B cell (primary cell): ENCODE measurements around the gene D2HGDH. TPM values are rescaled to one million over a fixed set of nuclear protein-coding genes. Genes with fewer than 3 reads are reported as not detected.

ENCODE experiments used
- ATAC-seq: fragments of 200-7000 bp; cut with Tn5 transposase; one replicate; pipeline ENCODE4 v1.10.0; 2021; ENCODE audit warnings: low read depth, mild to moderate bottlenecking, moderate number of reproducible peaks, moderate library complexity
- CTCF ChIA-PET: fragments of 350-600 bp; sonication (Branson Sonifier 250); formaldehyde crosslinking; loops from one replicate; lab custom pipeline; 2021; ENCODE audit warnings: antibody characterized with exemption, inconsistent platforms; lab: Charles Lee
- POLR2A ChIA-PET: fragments of 350-600 bp; sonication (Branson Sonifier 250); formaldehyde crosslinking; loops from one replicate; lab custom pipeline; 2021; ENCODE audit warnings: antibody characterized with exemption; lab: Charles Lee
- DNase-seq: peaks from one replicate; pipeline ENCODE4 v3.0.0; 2013
- H2AFZ ChIP-seq: 2 replicates; pipeline ENCODE4 v1.6.1; 2012; ENCODE audit warnings: mild to moderate bottlenecking, low read depth, low read length; ENCODE audit not compliant: insufficient read depth, poor library complexity, severe bottlenecking
- H3K27ac ChIP-seq, 2 donors: 1 replicate in 1 of 2; 2 replicates in 1 of 2; pipeline ENCODE4 v1.5.1; 2012 to 2013; ENCODE audit warnings: low read length in 2 of 2, mild to moderate bottlenecking in 2 of 2, moderate library complexity in 1 of 2
- H3K27me3 ChIP-seq, 4 experiments: fragments of 200-600 bp in 1 of 4; sonication (generic) in 1 of 4; replicated peaks in 1 of 4; 1 replicate in 2 of 4; 2 replicates in 2 of 4; pipeline versions ENCODE4 v1.6.1 to v1.7.0; 2013 to 2016; ENCODE audit warnings: low read length in 3 of 4, mild to moderate bottlenecking in 2 of 4, mixed read lengths in 1 of 4, moderate library complexity in 1 of 4; ENCODE audit not compliant: insufficient read depth in 4 of 4, control insufficient read depth in 3 of 4; ENCODE audit errors: control extremely low read depth in 1 of 4
- H3K36me3 ChIP-seq, 2 experiments: replicated peaks in 1 of 2; 1 replicate in 1 of 2; 2 replicates in 1 of 2; pipeline versions ENCODE4 v1.6.1 to v1.7.1; 2013; ENCODE audit warnings: low read length in 1 of 2; ENCODE audit not compliant: insufficient read depth in 2 of 2, control insufficient read depth in 1 of 2; ENCODE audit errors: control extremely low read depth in 1 of 2, extremely low read depth in 1 of 2
- H3K4me1 ChIP-seq, 2 donors: fragments of 200-600 bp in 1 of 2; sonication (generic) in 1 of 2; 1 replicate in 1 of 2; 2 replicates in 1 of 2; pipeline versions ENCODE4 v1.5.1 to v1.6.1; 2013 to 2017; ENCODE audit warnings: low read length in 2 of 2; ENCODE audit not compliant: control insufficient read depth in 2 of 2, insufficient read depth in 2 of 2
- H3K4me2 ChIP-seq: replicated peaks from 2 replicates; pipeline ENCODE3; 2012; ENCODE audit warnings: mild to moderate bottlenecking, low read depth, low read length; ENCODE audit not compliant: poor library complexity, severe bottlenecking
- H3K4me3 ChIP-seq, 5 experiments: fragments of 200-600 bp in 1 of 5; sonication (generic) in 1 of 5; 1 replicate in 3 of 5; 2 replicates in 2 of 5; pipeline versions ENCODE4 v1.5.1 to v1.7.0; 2011 to 2016; ENCODE audit warnings: low read length in 4 of 5, mild to moderate bottlenecking in 4 of 5, low read depth in 2 of 5, control low read depth in 1 of 5, moderate library complexity in 1 of 5; ENCODE audit not compliant: insufficient read depth in 1 of 5; ENCODE audit errors: control extremely low read depth in 1 of 5, extremely low read depth in 1 of 5
- H3K79me2 ChIP-seq: fragments of 200-600 bp; sonication (generic); one replicate; pipeline ENCODE4 v1.6.0; 2016; ENCODE audit warnings: low read length; ENCODE audit not compliant: control insufficient read depth, insufficient read depth
- H3K9ac ChIP-seq: fragments of 200-600 bp; sonication (generic); 2 replicates; pipeline ENCODE4 v1.6.1; 2017; ENCODE audit warnings: mild to moderate bottlenecking, low read length, moderate library complexity
- H3K9me3 ChIP-seq, 3 donors: one replicate each; pipeline versions ENCODE4 v1.6.1 to v1.7.1; 2013; ENCODE audit warnings: low read length in 2 of 3; ENCODE audit not compliant: control insufficient read depth in 2 of 3, insufficient read depth in 1 of 3; ENCODE audit errors: control extremely low read depth in 1 of 3
- H4K20me1 ChIP-seq: 2 replicates; pipeline ENCODE4 v1.6.0; 2012; ENCODE audit warnings: mild to moderate bottlenecking, low read length; ENCODE audit not compliant: insufficient read depth, control insufficient read depth, poor library complexity, severe bottlenecking
- H3K27ac Mint-ChIP-seq: one replicate; pipeline ENCODE4 v1.8.0; 2021; ENCODE audit warnings: mixed read lengths
- H3K27me3 Mint-ChIP-seq: one replicate; pipeline ENCODE4 v1.8.0; 2021; ENCODE audit warnings: mixed read lengths
- H3K4me1 Mint-ChIP-seq: one replicate; pipeline ENCODE4 v1.8.0; 2021; ENCODE audit warnings: mixed read lengths
- H3K4me3 Mint-ChIP-seq: one replicate; pipeline ENCODE4 v1.8.0; 2021; ENCODE audit warnings: mixed read lengths
- H3K9me3 Mint-ChIP-seq: one replicate; pipeline ENCODE4 v1.8.0; 2022; ENCODE audit warnings: mixed read lengths; ENCODE audit not compliant: insufficient read depth
- EZH2 ChIP-seq: IDR thresholded peaks from 2 replicates; pipeline ENCODE4 v1.6.1; 2012; ENCODE audit warnings: borderline replicate concordance, low read depth, mild to moderate bottlenecking, moderate library complexity, low read length; ENCODE audit not compliant: insufficient read depth, poor library complexity, severe bottlenecking
- WGBS: methylation state at CpG from one replicate; pipeline ENCODE4 v1.1.5; 2013; ENCODE audit warnings: missing lambda C conversion rate; ENCODE audit not compliant: insufficient coverage; 5-methylcytosine and 5-hydroxymethylcytosine counted together
- intact Hi-C: fragments of 100-400 bp; cut with micrococcal nuclease; formaldehyde crosslinking; loops from one replicate; pipeline ENCODE4 v1.10.0; 2022
- polyA plus RNA-seq: library from polyadenylated mRNA; depleted of rRNA; stranded (reverse); fragments of >200 nt; gene quantifications from 2 replicates; pipeline ENCODE4 v1.2.3, GENCODE V29; 2012
- total RNA-seq, 2 donors: library from RNA; stranded (reverse); fragments of 120-200 nt in 1 of 2; gene quantifications; 1 replicate in 1 of 2; 2 replicates in 1 of 2; pipeline versions ENCODE4 v1.2.3 to v1.2.4, GENCODE V29; 2013 to 2022
- TF ChIP-seq, protein P1 (sequence below): fragments of 200-600 bp; IDR thresholded peaks from one replicate; pipeline ENCODE4 v1.8.0; 2022; ENCODE audit warnings: antibody characterized with exemption, mild to moderate bottlenecking

The D2HGDH gene
- total and polyA plus RNA-seq, 2 donors (not counting 1 experiment from before 2014, with no cell fraction given): 44.0 to 67.7 TPM

- TF ChIP-seq EZH2: no peak
- TF ChIP-seq, protein P1, sequence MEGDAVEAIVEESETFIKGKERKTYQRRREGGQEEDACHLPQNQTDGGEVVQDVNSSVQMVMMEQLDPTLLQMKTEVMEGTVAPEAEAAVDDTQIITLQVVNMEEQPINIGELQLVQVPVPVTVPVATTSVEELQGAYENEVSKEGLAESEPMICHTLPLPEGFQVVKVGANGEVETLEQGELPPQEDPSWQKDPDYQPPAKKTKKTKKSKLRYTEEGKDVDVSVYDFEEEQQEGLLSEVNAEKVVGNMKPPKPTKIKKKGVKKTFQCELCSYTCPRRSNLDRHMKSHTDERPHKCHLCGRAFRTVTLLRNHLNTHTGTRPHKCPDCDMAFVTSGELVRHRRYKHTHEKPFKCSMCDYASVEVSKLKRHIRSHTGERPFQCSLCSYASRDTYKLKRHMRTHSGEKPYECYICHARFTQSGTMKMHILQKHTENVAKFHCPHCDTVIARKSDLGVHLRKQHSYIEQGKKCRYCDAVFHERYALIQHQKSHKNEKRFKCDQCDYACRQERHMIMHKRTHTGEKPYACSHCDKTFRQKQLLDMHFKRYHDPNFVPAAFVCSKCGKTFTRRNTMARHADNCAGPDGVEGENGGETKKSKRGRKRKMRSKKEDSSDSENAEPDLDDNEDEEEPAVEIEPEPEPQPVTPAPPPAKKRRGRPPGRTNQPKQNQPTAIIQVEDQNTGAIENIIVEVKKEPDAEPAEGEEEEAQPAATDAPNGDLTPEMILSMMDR: no peak
- Mint-ChIP-seq H3K4me3 (no peak overlapping the region), H3K27ac (no peak overlapping the region), H3K9me3 (no peaks in the 10 kb centered on the region), H3K4me1 (no peaks in the 10 kb centered on the region), H3K27me3 (peaks cover 2% of the 10 kb centered on the region)
- intact Hi-C loops: no loop called here
- H3K27me3 ChIP-seq: no peaks in the 10 kb centered on the region
- no peaks in the 10 kb centered on the region for H3K36me3 ChIP-seq
- no peak overlapping the region for H3K4me2 ChIP-seq
- no peaks in the 10 kb centered on the region for H3K79me2 ChIP-seq
- ATAC-seq: no peak
- no peak for DNase-seq
- no peak overlapping the region for H3K4me3 ChIP-seq
- H3K9me3 ChIP-seq: no peaks in the 10 kb centered on the region
- CTCF ChIA-PET: no interaction called here
- POLR2A ChIA-PET: no interaction called here
- H4K20me1 ChIP-seq: no peaks in the 10 kb centered on the region
- H3K4me1 ChIP-seq: no peaks in the 10 kb centered on the region
- H3K27ac ChIP-seq: no peak overlapping the region
- H3K9ac ChIP-seq: no peak overlapping the region
- H2AFZ ChIP-seq: no peak overlapping the region
- 92% methylated on average over 18 of the region's 19 CpGs for WGBS
Measured at GRCh38 chr2:241797441-241798080, 63.1 kb downstream of the D2HGDH start.

- no peak for DNase-seq
- no peak overlapping the region for H3K27ac ChIP-seq
- H2AFZ ChIP-seq: no peak overlapping the region
- H3K36me3 ChIP-seq: no peaks in the 10 kb centered on the region
- TF ChIP-seq, protein P1: no peak
- no peak for TF ChIP-seq EZH2
- no peak overlapping the region for H3K9ac ChIP-seq
- H3K27me3 ChIP-seq: no peaks in the 10 kb centered on the region
- WGBS: 84% methylated on average over 11 of the region's 14 CpGs
- no peaks in the 10 kb centered on the region for H3K79me2 ChIP-seq
- intact Hi-C loops: no loop called here
- H3K27ac Mint-ChIP-seq: no peak overlapping the region
- no peaks in the 10 kb centered on the region for H3K9me3 Mint-ChIP-seq
- no peak overlapping the region for H3K4me3 Mint-ChIP-seq
- no peak for ATAC-seq
- peaks cover 2% of the 10 kb centered on the region for H3K27me3 Mint-ChIP-seq
- H3K4me2 ChIP-seq: no peak overlapping the region
- peaks cover 0 to 3% of the 10 kb centered on the region in 2 donors for H3K4me1 ChIP-seq
- H3K9me3 ChIP-seq: no peaks in the 10 kb centered on the region
- POLR2A ChIA-PET: no interaction called here
- H4K20me1 ChIP-seq: no peaks in the 10 kb centered on the region
- H3K4me3 ChIP-seq: no peak overlapping the region
- CTCF ChIA-PET: no interaction called here
- peaks cover under 1% of the 10 kb centered on the region for H3K4me1 Mint-ChIP-seq
Measured at GRCh38 chr2:241798081-241798630, 63.7 kb downstream of the D2HGDH start.
